Measurements from ENCODE around the gene SIGLEC8. TPM values are rescaled to one million over a fixed set of nuclear protein-coding genes. Genes with fewer than 3 reads are reported as not detected.

The SIGLEC8 gene
- total and polyA plus RNA-seq, 9 of the 15 experiments (the other 6 are each of a cell fraction or from before 2014, with no cell fraction given), result 0.04 to 0.65 (median 0.39) TPM

- no peak for TF ChIP-seq CTCFL (IDR thresholded peaks at IDR 0.05; ENCODE audit: borderline replicate concordance, insufficient read depth, low read depth, low read length, poor library complexity, severe bottlenecking)
- no peak for TF ChIP-seq ZSCAN32 (CRISPR knock-in tag; IDR thresholded peaks at IDR 0.05)
- TF ChIP-seq SLC30A9 (CRISPR knock-in tag; IDR thresholded peaks at IDR 0.05), result no peak
- TF ChIP-seq ZKSCAN3 (CRISPR knock-in tag; IDR thresholded peaks at IDR 0.05), result no peak
- TF ChIP-seq ZFP91 (CRISPR knock-in tag; IDR thresholded peaks at IDR 0.05), result no peak
- TF ChIP-seq HMG20A (CRISPR knock-in tag; conservative IDR thresholded peaks at IDR 0.05), result no peak
- TF ChIP-seq CLOCK (CRISPR knock-in tag; IDR thresholded peaks at IDR 0.05; ENCODE audit: borderline replicate concordance), result no peak
- no peak for TF ChIP-seq TSC22D4 (tag; IDR thresholded peaks at IDR 0.05)
- TF ChIP-seq RAD51 (IDR thresholded peaks at IDR 0.05; ENCODE audit: borderline replicate concordance, low read depth), result no peak
- TF ChIP-seq THRB (CRISPR knock-in tag; conservative IDR thresholded peaks at IDR 0.05), result 0 out of 2 replicates have a peak, but pooled peaks have one; percentile 76
- TF ChIP-seq ADNP (tag; IDR thresholded peaks at IDR 0.05), result no peak
- no peak for TF ChIP-seq CBX1 (IDR thresholded peaks at IDR 0.05; ENCODE audit: low read depth)
- TF ChIP-seq MCM3 (IDR thresholded peaks at IDR 0.05), result no peak
- TF ChIP-seq CTCF (IDR thresholded peaks at IDR 0.05 in 2 of 3, conservative IDR thresholded peaks at IDR 0.05 in 1 of 3; ENCODE audit: insufficient read depth in 2 of 3, low read depth in 1 of 3, low read length in 3 of 3), result no peak
- TF ChIP-seq STAG1 (CRISPR knock-in tag; IDR thresholded peaks at IDR 0.05; ENCODE audit: borderline replicate concordance), result 0 out of 2 replicates have a peak, but pooled peaks have one; percentile 38
- no peak for TF ChIP-seq SMARCA5 (IDR thresholded peaks at IDR 0.05)
- TF ChIP-seq PTBP1 (IDR thresholded peaks at IDR 0.05; ENCODE audit: low read depth, low read length), result no peak
- no peak for TF ChIP-seq MED1 (CRISPR knock-in tag; IDR thresholded peaks at IDR 0.05; ENCODE audit: borderline replicate concordance)
- TF ChIP-seq ESRRB (CRISPR knock-in tag; IDR thresholded peaks at IDR 0.05; ENCODE audit: borderline replicate concordance), result no peak
- no peak for TF ChIP-seq ZNF79 (CRISPR knock-in tag; IDR thresholded peaks at IDR 0.05; ENCODE audit: low read depth)
These were observed 22.3 kb upstream of the SIGLEC8 start (continued) for GRCh38 chr19:51480590-51480989.

Data from K562 (cell line).